Prostate gland (tissue), 2 donors: ENCODE data around the gene ESPN.

Experiments used
- POLR2A ChIP-seq: fragments of 450-650 bp; IDR thresholded peaks from one replicate; pipeline ENCODE4 v1.6.1; 2016; ENCODE audit warnings: antibody characterized with exemption, mild to moderate bottlenecking
- POLR2AphosphoS5 ChIP-seq: sonication (generic); formaldehyde crosslinking; IDR thresholded peaks from one replicate; pipeline ENCODE4 v1.6.1; 2017; ENCODE audit warnings: antibody characterized with exemption
- TF ChIP-seq, protein P1 (sequence below), 4 experiments: fragments of 200-600 bp in 2 of 4; fragments of 450-650 bp in 2 of 4; sonication (generic) in 2 of 4; IDR thresholded peaks; 1 replicate in 3 of 4; 2 replicates in 1 of 4; pipeline ENCODE4 v1.5.1; 2016 to 2019; ENCODE audit warnings: antibody characterized with exemption in 4 of 4, mild to moderate bottlenecking in 2 of 4, moderate library complexity in 2 of 4

DNA sequence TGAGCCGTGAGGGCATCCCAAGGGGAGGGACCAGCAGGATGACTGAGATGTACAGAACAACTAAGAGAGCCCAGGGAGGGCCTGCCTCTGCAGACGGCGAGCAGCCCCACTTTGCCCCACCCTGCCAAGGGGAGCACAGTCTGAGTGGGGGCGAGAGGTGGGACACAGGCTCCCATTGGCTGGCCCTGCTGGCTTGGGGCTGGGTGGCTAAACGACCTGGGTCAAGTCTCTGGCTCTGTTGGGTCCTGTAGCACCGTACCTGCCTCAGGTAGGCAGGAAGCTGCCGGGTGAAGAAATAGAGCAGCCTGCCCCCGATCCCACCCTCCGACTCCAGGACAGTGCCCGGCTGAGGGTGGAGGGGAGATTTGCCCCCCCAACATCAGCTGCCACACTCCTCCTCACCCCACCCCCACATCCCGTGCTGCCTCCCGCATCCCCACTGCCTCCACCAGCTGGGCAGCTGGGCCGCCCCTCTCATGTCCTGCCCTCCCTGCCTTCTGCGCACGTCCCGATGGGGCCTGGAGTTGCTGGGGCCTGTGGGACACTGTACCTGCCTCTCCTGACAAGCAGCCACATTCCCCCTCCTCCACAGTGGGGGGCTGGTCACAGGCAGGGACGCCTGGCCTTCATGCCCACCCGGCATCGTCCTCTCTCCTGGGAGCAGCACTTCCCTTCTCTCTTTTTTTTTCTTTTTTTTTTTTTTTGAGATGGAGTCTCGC lies 79.5 kb downstream of the ESPN start:
- no peak for TF ChIP-seq POLR2A
- TF ChIP-seq, protein P1, sequence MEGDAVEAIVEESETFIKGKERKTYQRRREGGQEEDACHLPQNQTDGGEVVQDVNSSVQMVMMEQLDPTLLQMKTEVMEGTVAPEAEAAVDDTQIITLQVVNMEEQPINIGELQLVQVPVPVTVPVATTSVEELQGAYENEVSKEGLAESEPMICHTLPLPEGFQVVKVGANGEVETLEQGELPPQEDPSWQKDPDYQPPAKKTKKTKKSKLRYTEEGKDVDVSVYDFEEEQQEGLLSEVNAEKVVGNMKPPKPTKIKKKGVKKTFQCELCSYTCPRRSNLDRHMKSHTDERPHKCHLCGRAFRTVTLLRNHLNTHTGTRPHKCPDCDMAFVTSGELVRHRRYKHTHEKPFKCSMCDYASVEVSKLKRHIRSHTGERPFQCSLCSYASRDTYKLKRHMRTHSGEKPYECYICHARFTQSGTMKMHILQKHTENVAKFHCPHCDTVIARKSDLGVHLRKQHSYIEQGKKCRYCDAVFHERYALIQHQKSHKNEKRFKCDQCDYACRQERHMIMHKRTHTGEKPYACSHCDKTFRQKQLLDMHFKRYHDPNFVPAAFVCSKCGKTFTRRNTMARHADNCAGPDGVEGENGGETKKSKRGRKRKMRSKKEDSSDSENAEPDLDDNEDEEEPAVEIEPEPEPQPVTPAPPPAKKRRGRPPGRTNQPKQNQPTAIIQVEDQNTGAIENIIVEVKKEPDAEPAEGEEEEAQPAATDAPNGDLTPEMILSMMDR (IDR thresholded peaks at IDR 0.05), result no peak
- TF ChIP-seq POLR2AphosphoS5, result no peak
